HG03060 (cell line): ENCODE results near the gene ATP8B1.

ENCODE experiments used
- ATAC-seq: cut with Tn5 transposase; IDR thresholded peaks from one replicate; pipeline ENCODE4 v1.9.1; 2021; ENCODE audit warnings: low read depth, moderate number of reproducible peaks; ENCODE audit not compliant: unreplicated experiment

The ATP8B1 gene

DNA sequence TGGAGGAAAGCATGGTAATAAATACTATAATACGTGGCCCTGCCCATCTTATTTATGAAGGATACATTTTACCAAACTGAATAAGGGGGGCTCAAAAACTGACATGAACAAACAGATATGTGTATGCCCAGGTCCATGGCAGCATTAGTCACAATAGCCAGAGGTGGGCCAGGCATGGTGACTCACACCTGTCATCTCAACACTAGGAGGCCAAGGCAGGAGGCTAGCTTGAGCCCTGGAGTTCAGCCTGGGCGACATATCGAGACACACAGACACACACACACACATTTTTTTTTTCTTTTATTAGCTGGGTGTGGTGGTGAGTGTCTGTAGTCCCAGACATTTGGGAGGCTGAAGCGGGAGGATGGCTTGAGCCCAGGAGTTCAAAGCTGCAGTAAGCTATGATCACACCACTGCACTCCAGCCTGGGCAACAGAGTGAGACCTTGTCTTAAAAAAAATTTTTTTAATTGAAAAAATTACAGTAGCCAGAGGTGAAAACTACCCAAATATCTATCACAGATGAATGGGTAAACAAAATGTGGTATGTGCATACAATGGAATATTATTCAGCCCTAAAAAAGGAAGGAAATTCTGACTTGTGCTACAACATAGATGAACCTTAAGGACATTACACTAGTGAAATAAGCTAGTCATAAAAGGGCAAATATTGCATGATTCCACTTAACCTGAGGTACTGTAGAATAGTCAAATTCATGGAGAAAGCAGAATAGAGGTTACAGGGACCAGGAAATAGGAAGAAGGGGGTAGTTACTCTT lies 8.0 kb downstream of the ATP8B1 start:
- no peak for ATAC-seq

DNA sequence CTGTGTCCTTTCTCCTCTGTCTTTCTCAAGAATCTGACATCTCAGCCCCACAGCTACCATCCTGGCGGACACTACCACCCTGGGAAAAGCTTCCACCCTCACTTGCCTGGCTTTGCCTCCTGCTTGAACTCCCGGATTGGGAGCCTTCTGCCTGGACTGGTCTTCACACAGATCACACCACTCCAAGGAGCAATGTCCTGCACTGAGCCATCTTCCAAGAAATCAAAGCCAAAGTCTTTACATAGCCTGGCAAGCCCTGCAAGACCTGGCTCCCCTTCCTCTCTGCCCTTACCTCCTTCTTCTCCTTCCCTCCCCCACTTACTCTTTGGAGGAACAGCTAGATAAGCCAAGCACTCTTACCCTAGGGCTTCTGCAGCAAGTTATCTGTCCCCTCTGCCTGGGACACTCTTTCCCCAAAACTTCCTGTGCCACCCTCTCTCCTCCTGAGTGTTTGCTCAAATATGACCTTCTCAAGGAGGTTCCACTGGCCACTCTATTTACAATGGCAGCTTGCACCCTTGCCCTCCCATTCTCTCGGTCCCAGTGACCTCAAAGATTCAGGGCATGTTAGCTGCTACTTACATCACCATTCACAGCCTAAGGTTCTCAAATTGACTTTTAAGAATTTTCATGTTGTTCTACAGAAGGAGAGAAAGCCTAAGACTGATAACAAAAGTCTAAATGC lies 9.7 kb downstream of the ATP8B1 start:
- ATAC-seq: no peak

DNA sequence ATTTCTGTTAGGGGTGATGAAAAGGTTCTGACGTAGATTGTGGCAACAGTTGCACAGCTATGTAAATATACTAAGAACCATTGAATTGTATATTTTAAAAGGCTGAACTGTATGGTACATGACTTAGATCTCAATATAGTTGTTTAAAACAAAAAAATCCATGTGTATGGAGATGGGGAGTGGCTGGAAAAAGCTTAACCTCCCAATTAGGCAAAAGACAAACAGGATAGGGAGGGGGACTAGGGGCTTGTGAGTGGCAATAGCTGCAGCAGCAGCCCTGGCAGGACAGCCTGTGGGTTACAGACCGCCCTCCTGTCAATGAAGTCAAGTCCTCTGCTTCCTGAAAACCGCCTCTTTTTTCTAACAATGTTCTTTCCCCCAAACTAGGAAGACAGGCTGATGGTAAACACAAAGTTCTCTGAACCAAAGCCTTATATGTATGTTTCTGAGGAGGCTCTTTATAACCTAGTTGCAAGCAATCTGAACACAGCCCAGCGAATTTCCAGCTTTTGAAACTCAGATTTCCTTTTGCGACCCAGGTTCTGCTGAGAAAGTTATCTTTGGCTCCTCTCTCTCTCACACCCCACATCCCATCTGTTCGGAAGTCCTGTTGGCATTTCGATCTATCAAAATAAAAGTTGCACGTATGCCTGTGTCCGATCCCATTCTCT lies 10.3 kb downstream of the ATP8B1 start:
- no peak for ATAC-seq

DNA sequence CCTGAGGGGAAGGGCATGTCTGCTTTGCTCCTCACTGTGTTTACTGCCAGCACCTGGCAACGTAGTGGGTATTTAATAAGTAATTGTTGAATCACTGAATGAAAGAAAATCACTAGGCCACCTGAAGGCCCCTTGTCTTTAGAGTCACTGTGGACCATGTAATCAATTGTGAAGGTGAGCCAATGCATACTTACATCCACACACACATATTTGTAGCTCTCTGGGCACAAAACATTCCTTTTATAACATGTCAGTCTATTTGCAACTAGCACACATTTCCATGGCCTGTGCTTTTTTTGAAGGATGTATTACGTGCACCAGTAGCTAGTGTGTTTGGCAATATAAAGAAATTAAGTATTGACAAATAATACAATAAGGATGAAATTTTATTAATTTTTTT lies 11.2 kb downstream of the ATP8B1 start:
- ATAC-seq: no peak

DNA sequence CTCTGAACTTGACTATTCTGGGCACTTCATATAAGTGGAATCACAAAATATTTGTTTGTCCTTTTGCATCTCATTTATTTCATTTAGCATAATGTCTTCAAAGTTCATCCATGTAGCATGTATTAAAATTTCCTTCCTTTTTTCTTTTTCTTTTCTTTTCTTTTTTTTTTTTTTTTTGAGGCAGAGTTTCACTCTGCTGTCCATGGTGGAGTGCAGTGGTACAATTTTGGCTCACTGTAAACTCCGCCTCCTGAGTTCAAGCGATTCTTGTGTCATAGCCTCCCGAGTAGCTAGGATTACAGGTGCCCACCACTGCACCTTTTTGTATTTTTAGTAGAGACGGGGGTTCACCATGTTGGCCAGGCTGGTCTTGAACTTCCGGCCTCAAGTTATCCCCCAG lies 11.9 kb downstream of the ATP8B1 start:
- no peak for ATAC-seq

DNA sequence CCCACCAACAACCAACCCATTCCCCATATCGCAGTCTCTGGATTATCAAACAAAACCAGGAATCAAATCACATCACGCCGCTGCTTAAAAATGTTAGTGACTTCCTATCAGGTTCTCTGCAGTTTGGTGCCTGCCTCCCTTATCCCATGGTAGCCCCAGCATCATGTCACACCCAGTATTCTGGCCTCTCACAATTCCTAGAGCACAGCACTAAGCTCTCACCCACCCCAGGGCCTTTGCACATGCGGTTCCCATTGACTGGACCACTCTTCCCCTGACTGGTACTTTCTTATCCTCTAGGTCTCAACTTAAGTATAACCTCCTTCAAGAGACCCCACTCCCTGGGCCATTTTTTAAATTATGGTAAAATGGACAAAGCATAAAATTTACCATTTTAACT lies 12.8 kb downstream of the ATP8B1 start:
- no peak for ATAC-seq

DNA sequence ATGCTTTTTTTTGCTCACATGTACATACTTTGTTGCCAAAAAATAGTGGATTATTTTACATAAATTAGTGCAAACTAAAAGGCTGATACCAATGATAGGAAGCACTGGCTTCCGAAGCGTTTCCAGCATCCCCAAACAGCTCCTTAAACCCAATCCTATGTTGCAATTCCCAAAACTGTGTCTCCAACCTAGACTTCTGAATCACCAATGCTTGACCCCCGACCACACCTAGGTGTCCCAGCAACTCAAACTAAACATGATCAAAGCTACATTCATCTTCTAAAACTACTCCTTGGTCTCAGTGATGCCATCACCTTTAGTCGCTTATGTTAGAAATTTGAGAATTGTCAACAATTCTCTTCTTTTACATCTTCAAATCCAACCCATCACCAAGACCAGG lies 13.4 kb downstream of the ATP8B1 start:
- no peak for ATAC-seq

DNA sequence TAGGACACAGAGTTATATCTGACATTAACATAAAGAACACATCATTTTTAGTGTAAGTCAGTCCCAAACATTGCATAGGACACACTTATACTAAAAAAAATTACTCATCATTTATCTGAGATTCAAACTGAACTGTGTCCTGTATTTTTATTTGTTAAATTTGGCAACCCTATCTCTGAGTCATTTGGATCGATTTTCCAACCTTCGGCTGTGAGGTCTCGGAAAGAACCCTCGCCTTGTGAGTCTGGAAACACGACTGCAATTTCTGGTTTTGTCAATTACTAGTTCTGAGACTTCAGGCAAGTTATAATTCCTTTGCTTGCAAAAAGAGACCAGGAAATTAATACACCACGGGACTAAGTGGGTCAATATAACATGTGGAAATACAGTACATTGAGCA lies 14.0 kb downstream of the ATP8B1 start:
- ATAC-seq: no peak

DNA sequence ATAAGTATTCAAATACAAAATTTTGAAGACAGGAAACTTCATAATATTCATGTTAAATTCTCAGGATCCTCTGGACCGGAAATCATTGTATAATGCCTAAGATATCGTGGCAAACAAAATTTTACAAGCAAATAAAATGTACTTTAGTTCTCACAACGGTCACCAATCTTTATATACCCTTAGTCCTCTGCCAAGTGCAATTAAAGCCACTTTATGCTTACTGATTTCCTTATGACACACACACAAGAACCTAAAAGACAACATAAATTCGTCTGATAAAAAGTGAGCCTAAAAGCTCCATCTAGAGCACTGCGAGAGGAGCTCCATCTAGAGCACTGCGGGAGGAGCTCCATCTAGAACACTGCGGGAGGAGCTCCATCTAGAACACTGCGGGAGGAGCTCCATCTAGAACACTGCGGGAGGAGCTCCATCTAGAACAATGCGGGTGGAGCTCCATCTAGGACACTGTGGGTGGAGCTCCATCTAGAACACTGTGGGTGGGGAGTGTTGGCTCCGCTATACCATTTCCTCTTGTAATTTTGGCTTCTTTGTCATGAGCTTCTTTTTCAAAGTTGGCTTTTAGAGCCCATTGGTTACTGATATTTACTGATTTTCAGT lies 15.9 kb downstream of the ATP8B1 start:
- no peak for ATAC-seq

DNA sequence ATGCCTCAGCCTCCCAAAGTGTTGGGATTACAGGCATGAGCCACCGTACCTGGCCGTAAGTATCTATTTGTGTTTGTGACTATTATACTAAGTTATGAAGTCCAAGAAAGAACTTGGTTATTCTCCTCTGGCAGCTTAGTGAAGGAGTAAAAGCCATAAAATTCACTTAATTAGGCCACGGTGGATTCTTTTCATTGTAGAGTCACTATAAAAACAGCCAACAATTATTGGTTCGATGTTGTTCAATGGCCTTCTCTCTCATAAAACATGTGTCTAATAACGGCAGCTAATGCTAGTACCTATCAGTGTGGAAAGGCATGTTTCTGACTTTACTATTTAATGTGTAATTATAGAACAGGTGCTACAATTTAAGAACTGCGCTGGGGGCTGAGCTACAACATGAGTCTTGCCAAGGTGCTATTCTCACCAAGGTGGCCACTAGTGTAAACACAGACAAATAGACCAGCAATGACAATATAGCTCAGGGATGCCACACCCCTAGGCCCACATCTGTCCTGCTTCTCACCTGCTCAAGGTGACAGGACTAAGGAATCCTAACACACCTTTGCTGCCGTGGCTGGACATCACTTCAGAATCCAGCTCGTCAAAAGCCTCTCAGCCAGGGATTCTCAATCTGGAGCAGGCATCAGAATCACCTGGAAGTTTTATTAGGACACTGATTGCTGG lies 17.2 kb downstream of the ATP8B1 start:
- ATAC-seq: no peak

DNA sequence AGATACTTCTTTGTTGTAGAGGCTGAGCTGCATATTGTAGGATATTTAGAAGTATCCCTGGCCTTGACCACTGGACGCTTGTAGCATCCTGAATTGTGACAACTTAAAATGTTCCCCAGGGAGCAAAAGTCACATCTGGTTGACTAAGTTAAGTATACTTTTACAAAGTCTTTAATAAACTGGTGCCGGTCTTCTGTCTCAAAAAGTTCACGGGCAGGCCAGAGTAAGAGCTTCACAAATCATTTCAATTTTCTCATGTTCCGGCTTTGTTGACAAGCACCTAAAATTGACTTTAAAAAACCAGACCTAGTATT lies 18.4 kb downstream of the ATP8B1 start:
- no peak for ATAC-seq

DNA sequence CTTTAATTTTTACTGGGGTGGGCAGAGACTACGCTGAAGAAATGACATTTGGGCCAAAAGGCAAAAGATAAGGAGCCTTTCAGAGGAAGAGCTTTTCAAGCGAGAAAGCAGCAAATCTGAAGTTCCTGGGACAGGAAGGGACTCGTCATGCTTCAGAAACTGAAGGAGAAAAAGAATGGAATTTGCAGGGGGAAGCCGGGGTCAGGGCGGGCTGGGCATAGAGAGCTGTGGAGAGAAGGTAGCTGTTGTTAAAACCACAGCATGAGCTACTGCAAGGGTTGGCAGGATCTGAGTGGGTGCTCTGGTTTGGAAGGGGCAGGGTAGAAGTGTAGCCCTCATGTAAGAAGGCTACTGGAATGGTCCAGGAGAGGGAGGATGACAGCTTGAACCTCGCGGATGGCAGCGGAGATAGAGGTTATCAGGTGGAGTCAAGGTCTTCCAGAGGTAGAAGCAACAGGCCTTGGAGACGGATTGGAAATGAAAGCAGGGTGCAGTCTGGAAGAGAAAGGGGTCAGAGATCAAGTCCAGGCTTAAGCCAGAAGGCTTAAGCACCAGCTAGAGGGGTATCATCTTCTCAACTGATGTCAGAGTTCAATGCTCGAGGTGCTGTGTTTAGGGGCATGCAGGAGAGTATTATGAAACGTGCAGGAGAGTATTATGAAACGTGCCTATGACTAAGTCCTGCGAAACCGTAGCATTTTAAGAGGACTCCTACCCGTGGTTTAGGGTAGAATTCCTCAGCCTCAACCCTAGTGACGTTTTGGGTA lies 18.9 kb downstream of the ATP8B1 start:
- ATAC-seq: no peak

DNA sequence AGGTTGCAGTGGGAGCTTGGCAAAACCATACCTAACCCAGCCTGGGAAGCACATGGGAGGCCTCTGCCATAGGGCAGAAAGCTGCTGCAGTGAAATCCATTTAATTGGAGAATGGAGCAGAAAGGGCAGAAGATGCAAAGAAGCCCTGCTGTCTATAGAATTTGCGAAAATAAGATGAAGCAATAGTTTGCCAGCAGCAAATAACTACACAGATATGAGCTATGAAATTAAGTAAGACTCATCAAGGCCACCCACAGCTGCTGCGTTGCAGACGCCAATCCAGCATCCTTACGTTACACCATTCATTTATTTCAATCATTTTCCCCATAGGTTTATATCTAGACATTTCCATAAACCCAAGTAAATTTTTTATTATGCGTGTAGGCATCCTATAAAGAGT lies 21.1 kb downstream of the ATP8B1 start:
- no peak for ATAC-seq

DNA sequence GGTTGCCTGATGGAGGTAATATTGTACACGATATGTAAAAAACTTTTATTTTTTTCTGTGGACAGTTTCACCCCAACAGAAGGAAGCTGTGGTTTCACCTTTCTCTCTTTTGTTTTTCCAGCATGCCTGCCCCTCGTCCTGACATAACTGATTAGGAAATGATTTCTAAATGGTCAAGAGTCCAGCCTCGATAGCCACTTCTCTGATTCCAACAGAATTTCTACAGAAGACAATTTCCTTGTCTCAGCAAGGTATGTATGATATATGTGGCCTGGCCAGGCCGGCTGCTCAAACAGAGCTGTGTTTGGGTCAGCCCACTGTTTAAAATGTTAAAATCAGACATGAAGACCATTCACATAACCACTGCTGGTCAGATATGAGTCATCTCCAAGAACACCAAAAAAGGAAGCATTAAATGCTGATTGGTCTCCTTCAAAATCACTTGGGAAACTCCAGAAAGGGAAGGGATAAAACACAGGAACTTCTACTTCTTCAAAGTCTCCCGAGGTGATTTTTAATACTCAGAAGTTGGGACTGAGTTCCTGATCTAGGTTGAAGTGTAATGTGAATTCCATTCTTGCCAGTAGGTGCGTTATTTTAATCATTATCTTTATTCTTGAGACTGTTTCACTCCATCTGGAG lies 22.3 kb downstream of the ATP8B1 start:
- peak; percentile 81 for ATAC-seq

DNA sequence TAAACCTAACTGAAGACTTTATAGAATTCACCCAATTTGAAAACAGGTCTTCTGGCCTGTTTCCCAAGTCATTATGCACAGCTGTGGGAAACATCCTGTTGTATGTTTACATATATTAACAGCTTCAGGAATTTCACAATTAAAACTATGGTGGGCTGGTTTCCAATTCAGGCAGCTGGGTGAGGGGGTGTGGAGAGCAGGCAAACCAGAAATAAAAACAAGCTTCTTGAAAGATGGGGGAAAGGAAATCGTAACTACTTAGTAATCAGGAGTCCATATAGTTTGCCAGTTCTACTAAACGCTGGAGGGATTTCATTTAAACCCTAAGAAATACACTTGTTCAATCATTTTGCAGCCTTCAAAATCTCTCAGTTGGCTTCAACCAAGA lies 22.8 kb downstream of the ATP8B1 start:
- ATAC-seq: no peak

DNA sequence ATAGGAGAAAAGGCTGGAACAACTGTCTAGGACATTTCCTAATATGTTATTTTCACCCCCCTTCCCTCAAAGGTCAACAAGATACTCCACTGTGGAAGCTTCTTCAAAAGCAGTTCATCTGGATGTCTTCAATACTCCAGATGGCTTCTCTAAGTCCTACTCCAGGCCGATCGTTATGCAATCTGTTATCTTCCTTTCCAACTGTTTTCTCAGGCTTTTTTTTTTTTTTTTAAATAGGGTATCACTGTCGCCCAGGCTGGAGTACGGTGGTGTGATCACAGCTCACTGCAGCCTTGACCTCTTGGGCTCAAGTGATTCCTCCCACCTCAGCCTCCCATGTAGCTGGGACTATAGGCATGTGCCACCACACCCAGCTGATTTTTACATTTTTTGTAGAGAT lies 26.3 kb downstream of the ATP8B1 start:
- ATAC-seq: no peak

DNA sequence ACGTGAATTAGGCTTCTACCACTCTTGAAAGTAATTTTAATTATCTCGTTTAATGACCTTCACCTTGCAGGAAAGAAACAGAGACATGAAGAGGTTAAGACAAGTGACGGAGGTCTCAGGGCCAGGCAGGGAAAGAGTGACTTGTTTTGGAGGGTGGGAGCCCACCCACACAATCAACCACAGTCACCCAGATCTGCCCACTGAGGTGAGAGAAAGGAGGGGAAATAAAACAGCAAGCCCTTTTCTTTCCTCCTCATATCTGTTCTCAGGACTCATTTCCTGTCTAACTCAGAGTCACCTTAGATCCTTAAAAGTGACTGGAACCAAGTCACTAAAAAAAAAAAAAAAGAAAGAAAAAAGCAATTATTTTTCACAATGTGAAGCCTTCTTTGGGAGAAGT lies 26.8 kb downstream of the ATP8B1 start:
- ATAC-seq: no peak

DNA sequence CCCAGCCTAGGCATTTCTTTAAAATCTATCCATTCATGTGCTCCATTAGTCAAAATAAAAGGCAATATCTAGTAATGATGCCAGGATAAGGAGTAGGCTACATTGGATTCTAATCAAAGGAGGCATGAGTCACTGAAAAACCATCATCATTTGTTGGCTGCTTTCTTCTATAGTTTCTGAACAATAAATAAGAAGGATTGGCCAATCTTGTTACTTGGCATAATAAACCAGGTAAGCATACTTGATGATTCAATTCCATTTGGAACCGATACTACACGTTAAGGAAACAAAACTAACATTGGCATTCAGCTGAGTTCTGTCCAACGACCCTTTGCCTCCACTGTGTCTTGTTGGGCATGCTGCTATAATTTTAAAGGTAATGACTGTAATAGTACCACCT lies 27.2 kb downstream of the ATP8B1 start:
- ATAC-seq: no peak

DNA sequence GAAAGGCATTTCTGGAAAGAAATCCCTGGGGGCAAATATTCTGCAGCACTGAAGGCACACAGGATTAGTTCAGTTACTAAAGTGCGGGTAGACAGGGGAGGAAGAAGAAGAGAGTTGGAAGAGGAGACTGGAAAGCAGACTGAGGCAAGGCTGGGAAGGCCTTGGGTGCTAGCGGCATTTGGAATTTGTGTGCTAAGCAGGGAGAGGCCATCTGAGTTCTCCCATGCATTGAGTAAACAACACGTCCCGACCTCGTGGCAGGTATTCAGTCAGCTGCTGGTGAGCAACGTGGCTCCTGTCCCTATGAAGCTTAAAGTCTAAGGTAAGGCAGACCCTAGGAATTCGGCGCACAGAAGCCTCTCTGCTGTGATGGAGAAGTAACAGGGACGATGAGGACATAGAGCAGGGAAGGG lies 30.7 kb downstream of the ATP8B1 start:
- no peak for ATAC-seq

DNA sequence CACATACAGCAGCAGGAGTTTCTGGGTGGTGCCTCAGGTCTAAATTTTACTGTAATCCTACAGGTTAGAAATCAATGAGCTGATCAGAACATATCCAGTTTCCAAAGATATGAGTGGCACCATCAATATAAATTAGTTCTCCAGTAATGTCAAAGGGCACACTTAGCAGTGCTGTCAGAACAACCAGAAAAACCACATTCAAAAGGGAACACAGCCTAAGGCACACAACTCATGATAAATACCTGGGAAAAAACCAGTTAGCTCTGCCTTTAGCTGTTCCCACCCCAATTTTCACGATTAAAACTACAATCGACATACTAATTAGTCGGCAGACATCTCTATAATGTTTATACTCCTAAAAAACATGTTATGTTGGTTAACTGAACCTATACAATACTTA lies 31.5 kb downstream of the ATP8B1 start:
- ATAC-seq: no peak
